GM21360 (cell line): ENCODE measurements around the gene CNTN4.
"Not testable (repeated sequence)": the region's sequence is repeated elsewhere in the genome, so short reads cannot be mapped to it uniquely, and the experiment has no call there.

ENCODE experiments used
- ATAC-seq: cut with Tn5 transposase; IDR thresholded peaks from one replicate; pipeline ENCODE4 v1.9.1; 2021; ENCODE audit warnings: mild to moderate bottlenecking, moderate library complexity; ENCODE audit not compliant: unreplicated experiment

CNTN4 gene

GRCh38 chr3:2771741-2772140 lies 673.1 kb downstream of the CNTN4 start:
- no peak for ATAC-seq

GRCh38 chr3:2772803-2773202 lies 674.1 kb downstream of the CNTN4 start:
- no peak for ATAC-seq

GRCh38 chr3:2774481-2775249 lies 676.0 kb downstream of the CNTN4 start:
- ATAC-seq: no peak

GRCh38 chr3:2783261-2783660 lies 684.6 kb downstream of the CNTN4 start:
- no peak for ATAC-seq

- no peak for ATAC-seq
Observed at GRCh38 chr3:2784627-2785026, 686.0 kb downstream of the CNTN4 start.

GRCh38 chr3:2790266-2790815 lies 691.7 kb downstream of the CNTN4 start:
- no peak for ATAC-seq

- ATAC-seq: no peak
Observed at GRCh38 chr3:2792432-2792831, 693.8 kb downstream of the CNTN4 start.

GRCh38 chr3:2793987-2794386 lies 695.3 kb downstream of the CNTN4 start:
- ATAC-seq: no peak

- no peak for ATAC-seq
Observed at GRCh38 chr3:2802429-2802828, 703.8 kb downstream of the CNTN4 start.

GRCh38 chr3:2807514-2807913 lies 708.8 kb downstream of the CNTN4 start:
- no peak for ATAC-seq

- no peak for ATAC-seq
Observed at GRCh38 chr3:2810723-2811122, 712.1 kb downstream of the CNTN4 start.

- no peak for ATAC-seq
Observed at GRCh38 chr3:2819571-2819970, 720.9 kb downstream of the CNTN4 start.

GRCh38 chr3:2820982-2821381 lies 722.3 kb downstream of the CNTN4 start:
- ATAC-seq: not testable (repeated sequence)

- no peak for ATAC-seq
Observed at GRCh38 chr3:2822611-2823010, 723.9 kb downstream of the CNTN4 start.

- no peak for ATAC-seq
Observed at GRCh38 chr3:2823031-2823430, 724.4 kb downstream of the CNTN4 start.

GRCh38 chr3:2823437-2824211 lies 725.0 kb downstream of the CNTN4 start:
- no peak for ATAC-seq

- no peak for ATAC-seq
Observed at GRCh38 chr3:2826036-2826435, 727.4 kb downstream of the CNTN4 start.

- no peak for ATAC-seq
Observed at GRCh38 chr3:2826453-2826852, 727.8 kb downstream of the CNTN4 start.

- no peak for ATAC-seq
Observed at GRCh38 chr3:2837239-2837638, 738.6 kb downstream of the CNTN4 start.

- no peak for ATAC-seq
Observed at GRCh38 chr3:2837910-2838309, 739.2 kb downstream of the CNTN4 start.

- no peak for ATAC-seq
Observed at GRCh38 chr3:2838546-2839157, 740.0 kb downstream of the CNTN4 start.

GRCh38 chr3:2839876-2840275 lies 741.2 kb downstream of the CNTN4 start:
- no peak for ATAC-seq
